Measurements from ENCODE around the gene ZNF439. TPM values are rescaled to one million over a fixed set of nuclear protein-coding genes. Genes with fewer than 3 reads are reported as not detected.
"Not testable (repeated sequence)": the region's sequence is repeated elsewhere in the genome, so short reads cannot be mapped to it uniquely, and the experiment has no call there.

Gene ZNF439
- total RNA-seq, 5 donors from 2014 or later (not counting 1 experiment from before 2014, with no cell fraction given), result 6.6 to 25.3 (median 16.5) TPM

DNA sequence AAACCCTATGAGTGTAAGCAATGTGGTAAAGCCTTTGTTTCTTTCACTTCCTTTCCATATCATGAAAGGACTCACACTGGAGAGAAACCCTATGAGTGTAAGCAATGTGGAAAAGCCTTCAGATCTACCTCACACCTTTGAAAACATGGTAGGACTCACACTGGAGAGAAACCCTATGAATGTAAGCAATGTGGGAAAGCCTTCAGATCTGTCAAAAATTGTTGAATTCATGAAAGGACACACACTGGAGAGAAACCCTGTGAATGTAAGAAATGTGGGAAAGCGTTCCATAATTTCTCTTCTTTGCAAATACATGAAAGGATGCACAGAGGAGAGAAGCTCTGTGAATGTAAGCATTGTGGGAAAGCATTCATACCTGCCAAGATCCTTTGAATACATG lies 63.4 kb downstream of the ZNF439 start:
- POLR2A ChIA-PET; H3K4me3 Mint-ChIP-seq; H3K27me3 Mint-ChIP-seq; CTCF ChIA-PET; H3K4me3 ChIP-seq (ENCODE audit: control insufficient read depth in 1 of 2, extremely low read depth in 1 of 2, low read length in 1 of 2); DNase-seq; H3K4me1 ChIP-seq (ENCODE audit: control insufficient read depth in 1 of 2, extremely low read depth in 1 of 2, insufficient read depth in 2 of 2, low read length in 2 of 2); ATAC-seq (replicated peaks in 1 of 4); H3K9me3 ChIP-seq; H3K36me3 ChIP-seq (ENCODE audit: control insufficient read depth in 2 of 2, extremely low read depth in 1 of 2, insufficient read depth in 1 of 2, low read length in 1 of 2); H3K4me1 Mint-ChIP-seq; H3K27ac Mint-ChIP-seq; H3K27me3 ChIP-seq (replicated peaks in 1 of 2; ENCODE audit: control insufficient read depth in 2 of 2, extremely low read depth in 1 of 2, insufficient read depth in 2 of 2, low read length in 1 of 2); H3K27ac ChIP-seq (ENCODE audit: low read length): not testable (repeated sequence)
- Mint-ChIP-seq H3K9me3 (peaks cover 15 to 38% (median 24%) of the 10 kb centered on the region in 3 donors), H3K36me3 (peaks cover 12% of the 10 kb centered on the region)
- no CpG with 5 or more reads among the region's 1 CpG for WGBS (ENCODE audit: insufficient coverage)

- CTCF ChIA-PET, result interaction anchor here in 1 of 2 donors (0.7 kb wide), 1 partner anchor 132 kb away, joined by 3 read pairs; no protein-coding TSS in a partner anchor
- H3K9me3 ChIP-seq; ATAC-seq (replicated peaks in 1 of 4); H3K27ac ChIP-seq (ENCODE audit: low read length); H3K27me3 Mint-ChIP-seq; H3K4me1 Mint-ChIP-seq; H3K27me3 ChIP-seq (replicated peaks in 1 of 2; ENCODE audit: control insufficient read depth in 2 of 2, extremely low read depth in 1 of 2, insufficient read depth in 2 of 2, low read length in 1 of 2); H3K27ac Mint-ChIP-seq; H3K36me3 ChIP-seq (ENCODE audit: control insufficient read depth in 2 of 2, extremely low read depth in 1 of 2, insufficient read depth in 1 of 2, low read length in 1 of 2); POLR2A ChIA-PET; H3K4me3 ChIP-seq (ENCODE audit: control insufficient read depth in 1 of 2, extremely low read depth in 1 of 2, low read length in 1 of 2); H3K4me1 ChIP-seq (ENCODE audit: control insufficient read depth in 1 of 2, extremely low read depth in 1 of 2, insufficient read depth in 2 of 2, low read length in 2 of 2); H3K4me3 Mint-ChIP-seq; DNase-seq; H3K36me3 Mint-ChIP-seq: not testable (repeated sequence)
- 100% methylated on average over 1 of the region's 4 CpGs for WGBS (ENCODE audit: insufficient coverage)
- H3K9me3 Mint-ChIP-seq, result peaks cover 8 to 19% (median 18%) of the 10 kb centered on the region in 3 donors
These were observed 66.0 kb downstream of the ZNF439 start for GRCh38 chr19:11914417-11915051.

Other genes with a start within 250 kb of the ZNF439 start
- gene ZNF823, start 109.8 kb upstream of the ZNF439 start, total RNA-seq, result 1 to 10 TPM; 2.3 to 6.4 (median 4.8) TPM
- 10 to 100 TPM in 3 of 5 donors, 1 to 10 TPM in 2; 4.8 to 18.4 (median 16.0) TPM for gene ZNF441, start 81.7 kb upstream of the ZNF439 start, total RNA-seq
- 1 to 10 TPM in 4 of 5 donors, under 1 TPM in 1; 0.77 to 3.5 (median 2.3) TPM for gene ZNF491, start 50.2 kb upstream of the ZNF439 start, total RNA-seq
- 10 to 100 TPM in 4 of 5 donors, 1 to 10 TPM in 1; 6.3 to 19.8 (median 17.7) TPM for gene ZNF440, start 34.5 kb upstream of the ZNF439 start, total RNA-seq
- 1 to 10 TPM; 2.2 to 9.6 (median 7.9) TPM for gene ZNF69, start 39.1 kb downstream of the ZNF439 start, total RNA-seq
- gene ZNF700, start 76.4 kb downstream of the ZNF439 start, total RNA-seq, result 10 to 100 TPM; 17.2 to 19.7 (median 18.4) TPM
- gene ZNF763, start 116.3 kb downstream of the ZNF439 start, total RNA-seq, result 10 to 100 TPM in 2 of 5 donors, 1 to 10 TPM in 2, under 1 TPM in 1; 0.98 to 10.5 (median 8.0) TPM
- gene ZNF433, start 187.0 kb downstream of the ZNF439 start, total RNA-seq, result 1 to 10 TPM in 3 of 5 donors, under 1 TPM in 2; 0.41 to 1.9 (median 1.5) TPM
- gene ZNF878, start 204.2 kb downstream of the ZNF439 start, total RNA-seq, result under 1 TPM in 2 of 5 donors, not detected in 3; 0.29 to 0.33 TPM
- 10 to 100 TPM in 4 of 5 donors, 1 to 10 TPM in 1; 9.2 to 20.7 (median 11.5) TPM for gene ZNF844, start 216.0 kb downstream of the ZNF439 start, total RNA-seq